ENCODE results near the gene MBD3L2.
A peak's percentile ranks its signal among the peaks of the same experiment; 100 is the strongest.

Gene MBD3L2

DNA sequence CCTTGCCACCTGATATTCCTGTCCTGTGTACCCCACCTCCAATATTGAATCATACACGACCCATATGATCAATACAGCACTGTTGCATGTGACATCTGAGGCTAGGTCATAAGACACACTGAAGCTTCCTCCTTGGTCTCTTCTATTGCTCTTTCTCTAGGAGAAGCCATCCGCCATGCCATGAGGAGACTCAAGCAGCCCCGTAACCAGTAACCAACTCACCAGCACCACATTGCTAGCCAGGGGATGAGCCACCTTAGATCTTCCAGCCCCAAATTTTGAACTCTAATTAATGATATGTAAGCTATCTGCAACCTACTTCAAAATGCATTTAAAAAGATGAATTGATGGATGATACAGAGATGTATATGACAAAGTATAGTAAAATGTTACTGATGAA is 49.0 kb downstream of the MBD3L2 start:
- no peaks in the 10 kb centered on the region for H3K27me3 ChIP-seq (ENCODE audit: insufficient read depth, low read depth, severe bottlenecking)
- peak overlapping the region; percentile 97 for H3K27ac ChIP-seq
- H3K4me3 ChIP-seq (ENCODE audit: low read depth, low read length): peak overlapping the region; percentile 71
- no peaks in the 10 kb centered on the region for H3K36me3 ChIP-seq
- DNase-seq: no peak
- no peaks in the 10 kb centered on the region for H3K9me3 ChIP-seq (ENCODE audit: severe bottlenecking)
- TF ChIP-seq, protein P1, sequence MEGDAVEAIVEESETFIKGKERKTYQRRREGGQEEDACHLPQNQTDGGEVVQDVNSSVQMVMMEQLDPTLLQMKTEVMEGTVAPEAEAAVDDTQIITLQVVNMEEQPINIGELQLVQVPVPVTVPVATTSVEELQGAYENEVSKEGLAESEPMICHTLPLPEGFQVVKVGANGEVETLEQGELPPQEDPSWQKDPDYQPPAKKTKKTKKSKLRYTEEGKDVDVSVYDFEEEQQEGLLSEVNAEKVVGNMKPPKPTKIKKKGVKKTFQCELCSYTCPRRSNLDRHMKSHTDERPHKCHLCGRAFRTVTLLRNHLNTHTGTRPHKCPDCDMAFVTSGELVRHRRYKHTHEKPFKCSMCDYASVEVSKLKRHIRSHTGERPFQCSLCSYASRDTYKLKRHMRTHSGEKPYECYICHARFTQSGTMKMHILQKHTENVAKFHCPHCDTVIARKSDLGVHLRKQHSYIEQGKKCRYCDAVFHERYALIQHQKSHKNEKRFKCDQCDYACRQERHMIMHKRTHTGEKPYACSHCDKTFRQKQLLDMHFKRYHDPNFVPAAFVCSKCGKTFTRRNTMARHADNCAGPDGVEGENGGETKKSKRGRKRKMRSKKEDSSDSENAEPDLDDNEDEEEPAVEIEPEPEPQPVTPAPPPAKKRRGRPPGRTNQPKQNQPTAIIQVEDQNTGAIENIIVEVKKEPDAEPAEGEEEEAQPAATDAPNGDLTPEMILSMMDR (IDR thresholded peaks at IDR 0.05; ENCODE audit: low read depth, low read length): no peak

DNA sequence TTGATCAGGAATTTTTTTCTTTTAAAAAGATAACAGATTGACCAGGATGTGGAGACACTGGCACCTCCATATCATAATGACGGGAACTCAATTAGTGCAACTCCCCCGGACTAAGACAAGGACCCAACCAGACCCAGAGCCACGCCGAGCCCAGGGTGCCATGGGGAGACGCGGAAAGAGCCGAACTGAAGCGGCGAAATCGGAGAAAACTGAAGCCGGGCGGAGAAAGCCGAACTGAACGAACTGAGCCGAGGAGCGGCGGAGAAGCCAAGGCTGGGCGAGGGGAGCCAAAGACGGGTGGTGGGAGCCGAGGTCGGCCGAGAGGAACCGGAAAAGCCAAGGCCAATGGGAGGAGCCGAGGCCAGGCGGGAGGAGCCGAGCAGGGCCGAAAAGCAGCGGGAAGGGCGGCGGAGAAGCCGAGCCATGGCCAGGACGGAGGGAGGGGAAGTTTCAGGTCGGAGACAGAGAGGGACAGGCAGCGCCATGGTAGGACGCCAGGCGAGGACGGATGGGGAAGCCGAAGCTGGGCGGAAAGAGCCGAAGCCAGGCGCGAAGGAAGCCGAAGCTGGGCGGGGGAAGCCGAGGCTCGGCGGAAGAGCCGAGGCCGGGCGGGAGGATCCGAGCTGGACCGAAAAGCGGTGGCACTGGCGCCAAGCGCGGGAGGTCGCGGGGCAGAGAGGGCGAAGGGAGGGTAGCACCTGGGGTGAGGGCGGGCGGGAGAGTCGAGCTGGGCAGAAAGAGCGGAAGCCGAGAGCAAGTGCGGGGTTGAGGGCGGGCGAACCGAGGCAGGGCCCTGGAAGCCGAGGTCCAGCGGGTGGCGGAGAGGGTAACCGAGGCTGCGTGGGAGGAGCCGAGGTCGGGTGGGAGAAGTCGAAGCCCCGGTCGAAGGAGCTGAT is 49.8 kb downstream of the MBD3L2 start:
- Histone ChIP-seq H3K9me3 (ENCODE audit: severe bottlenecking) (no peaks in the 10 kb centered on the region), H3K4me3 (ENCODE audit: low read depth, low read length) (peak overlapping the region; percentile 71), H3K36me3 (no peaks in the 10 kb centered on the region), H3K27ac (peak overlapping the region; percentile 97), H3K27me3 (ENCODE audit: insufficient read depth, low read depth, severe bottlenecking) (no peaks in the 10 kb centered on the region)
- peak; percentile 95 for DNase-seq
- TF ChIP-seq, protein P1 (IDR thresholded peaks at IDR 0.05; ENCODE audit: low read depth, low read length): no peak

DNA sequence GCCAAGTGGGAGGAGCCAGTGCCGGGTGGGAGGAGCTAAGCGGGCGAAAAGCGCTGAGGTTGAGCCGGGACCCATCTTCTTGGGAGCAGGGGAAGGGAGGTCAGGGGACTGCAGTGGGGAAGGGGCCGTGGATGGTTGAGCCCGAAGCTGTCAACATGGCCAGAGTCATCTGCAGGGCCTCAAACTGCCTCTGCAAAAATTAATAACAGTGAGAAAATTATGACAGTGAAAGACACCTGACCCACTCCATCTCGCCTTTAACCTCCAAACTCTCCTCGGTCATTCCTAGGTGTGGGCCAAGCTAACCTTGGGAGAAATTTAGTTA is 50.4 kb downstream of the MBD3L2 start:
- Histone ChIP-seq H3K36me3 (no peaks in the 10 kb centered on the region), H3K27me3 (ENCODE audit: insufficient read depth, low read depth, severe bottlenecking) (no peaks in the 10 kb centered on the region), H3K9me3 (ENCODE audit: severe bottlenecking) (no peaks in the 10 kb centered on the region), H3K27ac (peak overlapping the region; percentile 97), H3K4me3 (ENCODE audit: low read depth, low read length) (peak overlapping the region; percentile 71)
- no peak for DNase-seq
- TF ChIP-seq, protein P1 (IDR thresholded peaks at IDR 0.05; ENCODE audit: low read depth, low read length): no peak

Data from WERI-Rb-1 (cell line).